Esophagus muscularis mucosa (tissue), 4 donors: ENCODE results near the gene NUP98. TPM values are rescaled to one million over a fixed set of nuclear protein-coding genes. Genes with fewer than 3 reads are reported as not detected.
A peak's percentile ranks its signal among the peaks of the same experiment; 100 is the strongest.
"Not testable (repeated sequence)": the region's sequence is repeated elsewhere in the genome, so short reads cannot be mapped to it uniquely, and the experiment has no call there.

Experiments used
- DNase-seq: peaks from one replicate; pipeline ENCODE4 v3.0.0-alpha.2; 2017; ENCODE audit errors: extremely low spot score
- H3K27ac ChIP-seq, 4 donors: fragments of 200-600 bp; sonication (generic); replicated peaks in 1 of 4; 1 replicate in 3 of 4; 2 replicates in 1 of 4; pipeline ENCODE4 v1.5.1; 2016 to 2019; ENCODE audit warnings: mild to moderate bottlenecking in 1 of 4
- H3K27me3 ChIP-seq, 4 donors: fragments of 200-600 bp; sonication (generic); one replicate each; pipeline versions ENCODE4 v1.5.1 to v1.6.0; 2016 to 2019
- H3K36me3 ChIP-seq, 4 donors: fragments of 200-600 bp; sonication (generic); one replicate each; pipeline ENCODE4 v1.5.1; 2016 to 2019
- H3K4me1 ChIP-seq, 4 donors: fragments of 200-600 bp; sonication (generic); one replicate each; pipeline ENCODE4 v1.5.1; 2016 to 2019
- H3K4me3 ChIP-seq, 4 donors: fragments of 200-600 bp; sonication (generic); 1 replicate in 2 of 4; 2 replicates in 2 of 4; pipeline ENCODE4 v1.5.1; 2016 to 2019; ENCODE audit warnings: mild to moderate bottlenecking in 4 of 4, moderate library complexity in 1 of 4
- H3K9me3 ChIP-seq, 4 donors: fragments of 200-600 bp; sonication (generic); 1 replicate in 3 of 4; 2 replicates in 1 of 4; pipeline ENCODE4 v1.5.1; 2016 to 2019
- CTCF ChIP-seq, 3 experiments: fragments of 200-600 bp in 2 of 3; fragments of 450-650 bp in 1 of 3; sonication (generic) in 2 of 3; IDR thresholded peaks; one replicate each; pipeline ENCODE4 v1.5.1; 2017 to 2019; ENCODE audit warnings: antibody characterized with exemption in 3 of 3, mild to moderate bottlenecking in 2 of 3, moderate library complexity in 1 of 3
- EP300 ChIP-seq: sonication (generic); formaldehyde crosslinking; IDR thresholded peaks from one replicate; pipeline ENCODE4 v1.6.1; 2017; ENCODE audit warnings: antibody characterized with exemption
- POLR2A ChIP-seq: fragments of 450-650 bp; IDR thresholded peaks from one replicate; pipeline ENCODE4 v1.6.1; 2017; ENCODE audit warnings: antibody characterized with exemption, moderate library complexity, mild to moderate bottlenecking, low read depth
- POLR2AphosphoS5 ChIP-seq, 2 donors: sonication (generic); formaldehyde crosslinking; IDR thresholded peaks; one replicate each; pipeline ENCODE4 v1.6.1; 2017; ENCODE audit warnings: antibody characterized with exemption in 2 of 2
- WGBS: methylation state at CpG from one replicate; pipeline ENCODE4 v1.1.5; 2018; 5-methylcytosine and 5-hydroxymethylcytosine counted together
- intact Hi-C: fragments of 100-400 bp; cut with DNase I; formaldehyde crosslinking; loops from one replicate; pipeline ENCODE4 v1.15.1; 2023
- total RNA-seq, 4 donors: library from RNA; depleted of rRNA; stranded (reverse); fragments of >200 nt; gene quantifications; one replicate each; pipeline versions ENCODE4 v1.1.0 to v1.2.1, GENCODE V29; 2016

NUP98 gene
- total RNA-seq, 4 donors from 2014 or later = 67.7 to 117 (median 89.8) TPM

- intact Hi-C loops = no loop called here
- H3K9me3 ChIP-seq = no peaks in the 10 kb centered on the region
- peaks cover 0 to 9% (median 0%) of the 10 kb centered on the region in 4 donors for H3K27me3 ChIP-seq
- no peaks in the 10 kb centered on the region for H3K36me3 ChIP-seq
- TF ChIP-seq POLR2AphosphoS5 (IDR thresholded peaks at IDR 0.05) (no peak), CTCF (IDR thresholded peaks at IDR 0.05) (no peak), EP300 (no peak), POLR2A (no peak)
- H3K27ac ChIP-seq = no peak overlapping the region
- DNase-seq = no peak
- 86% methylated on average over 7 of the region's 7 CpGs for WGBS
- H3K4me1 ChIP-seq = peaks cover 11 to 22% (median 19%) of the 10 kb centered on the region in 4 donors
- H3K4me3 ChIP-seq = no peak overlapping the region
Observed at GRCh38 chr11:3645552-3645951, 151.8 kb downstream of the NUP98 start.

GRCh38 chr11:3644817-3645235 lies 152.5 kb downstream of the NUP98 start, which contains the start of gene ART1:
Gene ART1, plus strand, starts transcription at chr11:3645128. Its CDS starts 14,086 bp downstream, at chr11:3659214.
- TF ChIP-seq POLR2A (no peak), EP300 (no peak), CTCF (IDR thresholded peaks at IDR 0.05) (no peak), POLR2AphosphoS5 (IDR thresholded peaks at IDR 0.05) (no peak)
- Histone ChIP-seq H3K4me1 (peaks cover 11 to 22% (median 19%) of the 10 kb centered on the region in 4 donors), H3K4me3 (no peak within 1 kb of the TSS), H3K9me3 (no peaks in the 10 kb centered on the region), H3K27ac (no peak within 1 kb of the TSS), H3K36me3 (no peaks in the 10 kb centered on the region), H3K27me3 (peaks cover 0 to 9% (median 0%) of the 10 kb centered on the region in 4 donors)
- intact Hi-C loops = no loop called here
- 54% methylated on average over 4 of the region's 4 CpGs for WGBS
- no peak for DNase-seq

GRCh38 chr11:3643102-3643546 lies 154.2 kb downstream of the NUP98 start:
- Histone ChIP-seq H3K4me3 (peak overlapping the region; percentile 50 to 66 (median 57)), H3K4me1 (peaks cover 11 to 22% (median 19%) of the 10 kb centered on the region in 4 donors)
- H3K36me3 ChIP-seq, H3K9me3 ChIP-seq, DNase-seq, intact Hi-C loops, H3K27me3 ChIP-seq, H3K27ac ChIP-seq: not testable (repeated sequence)
- 41% methylated on average over 11 of the region's 11 CpGs for WGBS

- intact Hi-C loops = no loop called here
- no peaks in the 10 kb centered on the region for H3K9me3 ChIP-seq
- peaks cover 11 to 22% (median 19%) of the 10 kb centered on the region in 4 donors for H3K4me1 ChIP-seq
- peak overlapping the region; percentile 50 to 66 (median 57) for H3K4me3 ChIP-seq
- DNase-seq = no peak
- 1% methylated on average over 32 of the region's 55 CpGs for WGBS
- H3K36me3 ChIP-seq = no peaks in the 10 kb centered on the region
- H3K27ac ChIP-seq = peak overlapping the region in 1 of 4 donors; percentile 60
- TF ChIP-seq CTCF (IDR thresholded peaks at IDR 0.05) (no peak), POLR2A (no peak), EP300 (no peak), POLR2AphosphoS5 (IDR thresholded peaks at IDR 0.05) (no peak)
- H3K27me3 ChIP-seq = peaks cover 0 to 9% (median 0%) of the 10 kb centered on the region in 4 donors
Observed at GRCh38 chr11:3642071-3642951, 155.0 kb downstream of the NUP98 start.

- TF ChIP-seq EP300 (no peak), POLR2A (no peak), POLR2AphosphoS5 (IDR thresholded peaks at IDR 0.05) (no peak), CTCF (IDR thresholded peaks at IDR 0.05) (no peak)
- WGBS = 30% methylated on average over 2 of the region's 21 CpGs
- DNase-seq = no peak
- Histone ChIP-seq H3K27me3 (peaks cover 0 to 9% (median 0%) of the 10 kb centered on the region in 4 donors), H3K4me3 (peak within 1 kb of the TSS; percentile 50 to 66 (median 57)), H3K4me1 (peaks cover 11 to 22% (median 19%) of the 10 kb centered on the region in 4 donors), H3K36me3 (no peaks in the 10 kb centered on the region), H3K27ac (peak within 1 kb of the TSS in 1 of 4 donors; percentile 60), H3K9me3 (no peaks in the 10 kb centered on the region)
- intact Hi-C loops = no loop called here
Observed at GRCh38 chr11:3641701-3642070, 155.7 kb downstream of the NUP98 start, which contains the start of gene ART5. Gene ART5, minus strand, starts transcription at chr11:3641992. Its CDS starts 130 bp downstream, at chr11:3641862.
